HEK293T (cell line): ENCODE results near the gene MMP24.
"Not testable (repeated sequence)": the region's sequence is repeated elsewhere in the genome, so short reads cannot be mapped to it uniquely, and the experiment has no call there.

Source experiments
- CTCF ChIA-PET: fragments of 350-600 bp; formaldehyde crosslinking; extraction: SDS; loops from one replicate; lab custom pipeline; 2021; ENCODE audit warnings: antibody characterized with exemption, inconsistent platforms; lab: Yijun Ruan, JAX
- POLR2A ChIA-PET: fragments of 350-600 bp; formaldehyde crosslinking; extraction: SDS; loops from one replicate; lab custom pipeline; 2020; ENCODE audit warnings: antibody characterized with exemption, inconsistent platforms; lab: Yijun Ruan, JAX
- DNase-seq: peaks from one replicate; pipeline ENCODE4 v3.0.0; 2012; ENCODE audit warnings: mixed read lengths; ENCODE audit errors: extremely low spot score
- ARNT ChIP-seq: fragments of 450-650 bp; IDR thresholded peaks from 2 replicates; pipeline ENCODE4 v1.6.1; 2017; ENCODE audit warnings: mild to moderate bottlenecking
- BHLHE40 ChIP-seq: fragments of 450-650 bp; IDR thresholded peaks from 2 replicates; pipeline ENCODE4 v1.6.1; 2016; ENCODE audit warnings: mild to moderate bottlenecking, moderate library complexity, borderline replicate concordance
- CTBP1 ChIP-seq: fragments of 450-650 bp; IDR thresholded peaks from 2 replicates; pipeline ENCODE4 v1.6.1; 2016; ENCODE audit warnings: borderline replicate concordance
- ELF4 ChIP-seq: fragments of 450-650 bp; IDR thresholded peaks from 2 replicates; pipeline ENCODE4 v1.6.1; 2017; ENCODE audit warnings: antibody characterized with exemption
- FOXA1 ChIP-seq: fragments of 450-650 bp; IDR thresholded peaks from 2 replicates; pipeline ENCODE4 v1.6.1; 2016; ENCODE audit warnings: mild to moderate bottlenecking
- FOXK2 ChIP-seq: fragments of 450-650 bp; IDR thresholded peaks from 2 replicates; pipeline ENCODE4 v1.6.1; 2016; ENCODE audit warnings: mild to moderate bottlenecking
- FOXM1 ChIP-seq: fragments of 450-650 bp; IDR thresholded peaks from 2 replicates; pipeline ENCODE4 v1.6.1; 2017; ENCODE audit warnings: mild to moderate bottlenecking, borderline replicate concordance
- HDGF ChIP-seq: fragments of 450-650 bp; IDR thresholded peaks from 2 replicates; pipeline ENCODE4 v1.6.1; 2017; ENCODE audit warnings: antibody characterized with exemption, borderline replicate concordance
- L3MBTL2 ChIP-seq: fragments of 450-650 bp; conservative IDR thresholded peaks from 2 replicates; pipeline ENCODE4 v1.6.1; 2016; ENCODE audit warnings: mild to moderate bottlenecking
- LEF1 ChIP-seq: fragments of 450-650 bp; IDR thresholded peaks from 2 replicates; pipeline ENCODE4 v1.6.1; 2017; ENCODE audit warnings: mild to moderate bottlenecking, borderline replicate concordance
- NFRKB ChIP-seq: fragments of 450-650 bp; IDR thresholded peaks from 2 replicates; pipeline ENCODE4 v1.6.1; 2016; ENCODE audit warnings: mild to moderate bottlenecking, moderate library complexity
- SP1 ChIP-seq: fragments of 450-650 bp; IDR thresholded peaks from 2 replicates; pipeline ENCODE4 v1.6.1; 2017
- SUZ12 ChIP-seq: fragments of 450-650 bp; IDR thresholded peaks from 2 replicates; pipeline ENCODE4 v1.6.1; 2016; ENCODE audit warnings: mild to moderate bottlenecking
- TARDBP ChIP-seq: fragments of 450-650 bp; IDR thresholded peaks from 2 replicates; pipeline ENCODE4 v1.6.1; 2016
- ZNF384 ChIP-seq: fragments of 450-650 bp; IDR thresholded peaks from 2 replicates; pipeline ENCODE4 v1.6.1; 2016
- TF ChIP-seq, protein P1 (sequence below): fragments of 450-650 bp; IDR thresholded peaks from 2 replicates; pipeline ENCODE4 v1.6.1; 2016

MMP24 gene

DNA sequence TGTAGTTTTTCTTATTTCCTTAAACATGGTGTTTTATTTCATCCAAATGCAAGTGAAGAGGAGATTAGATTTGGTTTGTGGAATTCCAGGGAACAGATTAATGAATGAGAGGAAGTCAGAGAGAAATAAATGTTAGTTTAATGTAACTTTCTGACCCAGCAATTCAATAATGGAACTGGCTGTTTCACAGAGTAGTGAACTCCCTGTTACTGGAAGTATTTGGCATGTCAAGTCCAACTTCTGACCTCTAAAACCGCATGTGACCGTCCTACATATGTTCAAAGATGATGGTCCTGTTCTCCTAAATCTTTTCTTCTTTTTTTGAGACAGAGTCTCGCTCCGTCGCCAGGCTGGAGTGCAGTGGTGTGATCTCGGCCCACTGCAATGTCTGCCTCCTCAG, 35.9 kb upstream of the MMP24 start:
- TF ChIP-seq ELF4 (no peak), SP1 (no peak)
- POLR2A ChIA-PET = no interaction called here
- CTCF ChIA-PET = no interaction called here
- DNase-seq = no peak

DNA sequence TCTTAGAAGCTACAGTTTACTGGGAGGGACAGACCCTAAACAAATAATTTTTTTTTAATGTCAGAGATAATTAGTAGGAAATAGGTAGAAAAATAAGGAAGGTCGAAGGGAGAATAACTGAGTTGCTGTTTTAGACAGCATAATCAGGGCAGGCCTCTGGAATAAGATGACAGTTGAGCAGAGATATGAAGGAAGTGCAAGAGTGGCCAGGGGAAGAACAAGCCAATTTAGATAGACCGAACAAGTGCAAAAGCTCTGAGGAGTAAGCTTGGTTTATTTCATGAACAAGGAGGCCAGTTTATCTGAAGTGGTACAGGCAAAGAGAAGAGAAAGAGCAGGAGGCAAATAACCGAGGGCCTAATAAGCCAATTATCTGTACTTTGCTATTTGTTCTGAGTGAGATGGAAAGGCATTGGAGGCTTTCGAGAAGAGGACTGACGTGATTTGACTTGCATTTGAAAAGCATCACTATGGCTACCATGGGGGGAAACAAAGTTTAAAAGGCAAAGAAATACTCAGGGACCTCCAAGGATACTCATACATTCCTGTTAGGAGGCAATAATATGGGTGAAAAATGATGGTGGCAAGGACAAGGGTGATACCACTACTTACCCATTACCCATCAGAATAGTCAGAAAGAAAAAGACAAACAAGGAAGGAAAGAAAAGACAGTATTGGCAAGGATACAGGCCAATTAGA, 34.9 kb upstream of the MMP24 start:
- no peak for DNase-seq
- CTCF ChIA-PET = no interaction called here
- TF ChIP-seq FOXM1 (no peak), NFRKB (no peak), FOXA1 (no peak)
- TF ChIP-seq, protein P1, sequence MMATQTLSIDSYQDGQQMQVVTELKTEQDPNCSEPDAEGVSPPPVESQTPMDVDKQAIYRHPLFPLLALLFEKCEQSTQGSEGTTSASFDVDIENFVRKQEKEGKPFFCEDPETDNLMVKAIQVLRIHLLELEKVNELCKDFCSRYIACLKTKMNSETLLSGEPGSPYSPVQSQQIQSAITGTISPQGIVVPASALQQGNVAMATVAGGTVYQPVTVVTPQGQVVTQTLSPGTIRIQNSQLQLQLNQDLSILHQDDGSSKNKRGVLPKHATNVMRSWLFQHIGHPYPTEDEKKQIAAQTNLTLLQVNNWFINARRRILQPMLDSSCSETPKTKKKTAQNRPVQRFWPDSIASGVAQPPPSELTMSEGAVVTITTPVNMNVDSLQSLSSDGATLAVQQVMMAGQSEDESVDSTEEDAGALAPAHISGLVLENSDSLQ = no peak
- POLR2A ChIA-PET = no interaction called here

DNA sequence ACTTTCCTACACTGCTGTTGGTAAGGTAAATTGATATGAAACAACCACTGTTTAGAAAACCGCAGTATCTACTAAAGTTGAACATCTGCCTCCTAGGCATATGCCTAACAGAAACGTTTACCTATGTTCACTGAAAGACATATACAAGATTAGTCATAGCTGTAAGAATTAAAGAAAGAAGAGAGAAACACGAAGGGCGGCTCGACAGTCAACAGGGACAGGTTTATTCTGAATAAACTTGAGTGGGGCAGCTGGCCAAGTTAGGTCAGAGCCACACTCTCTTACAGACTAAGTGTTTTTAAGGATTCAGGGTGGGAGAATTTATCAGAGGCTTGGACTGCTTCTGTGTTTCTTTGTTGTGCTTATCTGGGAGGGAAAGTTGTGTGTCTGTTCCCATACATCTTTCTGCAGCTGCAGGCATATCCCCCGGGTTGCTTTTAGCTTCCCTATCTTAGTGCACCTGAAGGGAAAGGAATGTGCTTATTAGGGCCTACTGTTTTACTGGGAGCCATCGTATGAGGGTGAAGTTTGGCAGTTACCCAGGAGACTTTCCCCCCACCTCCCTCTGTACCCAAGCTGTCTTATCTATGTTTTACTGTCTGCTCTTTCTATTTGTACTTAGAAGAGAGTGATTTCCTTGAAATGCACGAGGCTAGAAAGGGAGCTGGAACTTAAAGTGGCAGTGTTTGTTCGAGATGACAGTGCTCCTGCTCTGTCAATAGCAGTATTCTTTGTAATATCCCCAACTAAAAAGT, 34.2 kb upstream of the MMP24 start:
- ChIA-PET CTCF (no interaction called here), POLR2A (no interaction called here)
- TF ChIP-seq HDGF (no peak), SUZ12 (no peak), ZNF384 (no peak), TARDBP (no peak), FOXM1 (no peak), FOXA1 (no peak), CTBP1 (no peak), L3MBTL2 (no peak), ARNT (no peak)
- no peak for DNase-seq

DNA sequence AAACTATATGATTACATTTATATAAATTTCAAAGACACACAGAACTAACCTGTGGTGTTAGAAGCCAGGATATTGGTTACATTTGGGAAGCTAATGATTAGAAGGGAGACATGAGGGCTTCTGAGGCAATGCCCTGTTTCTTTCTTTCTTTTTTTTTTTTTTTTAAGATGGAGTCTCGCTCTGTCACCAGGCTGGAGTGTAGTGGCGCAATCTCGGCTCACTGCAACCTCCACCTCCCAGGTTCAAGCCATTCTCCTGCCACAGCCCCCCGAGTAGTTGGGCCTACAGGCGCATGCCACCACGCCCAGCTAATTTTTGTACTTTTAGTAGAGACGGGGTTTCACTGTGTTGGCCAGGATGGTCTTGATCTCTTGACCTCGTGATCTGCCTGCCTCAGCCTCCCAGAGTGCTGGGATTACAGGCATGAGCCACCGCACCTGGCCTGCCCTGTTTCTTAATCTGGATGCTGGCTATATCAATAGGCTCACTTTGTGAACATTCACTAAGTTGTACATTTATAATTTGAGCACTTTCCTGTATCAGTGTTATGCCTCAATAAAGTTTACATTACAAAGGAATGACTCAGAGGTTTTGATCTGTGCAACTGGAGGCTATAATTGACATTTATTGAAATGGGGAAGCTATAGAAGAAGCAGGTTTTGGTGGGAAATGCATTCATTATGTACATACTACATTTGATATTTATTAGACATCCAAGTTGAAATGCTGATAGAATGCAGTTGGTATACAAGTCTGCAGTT, 33.3 kb upstream of the MMP24 start:
- CTCF ChIA-PET = interaction anchor here (0.9 to 1.1 kb wide), 2 partner anchors 15 to 46 kb away, joined by 3 read pairs; partner anchors contain the start of gene EDEM2
- DNase-seq, POLR2A ChIA-PET: not testable (repeated sequence)

DNA sequence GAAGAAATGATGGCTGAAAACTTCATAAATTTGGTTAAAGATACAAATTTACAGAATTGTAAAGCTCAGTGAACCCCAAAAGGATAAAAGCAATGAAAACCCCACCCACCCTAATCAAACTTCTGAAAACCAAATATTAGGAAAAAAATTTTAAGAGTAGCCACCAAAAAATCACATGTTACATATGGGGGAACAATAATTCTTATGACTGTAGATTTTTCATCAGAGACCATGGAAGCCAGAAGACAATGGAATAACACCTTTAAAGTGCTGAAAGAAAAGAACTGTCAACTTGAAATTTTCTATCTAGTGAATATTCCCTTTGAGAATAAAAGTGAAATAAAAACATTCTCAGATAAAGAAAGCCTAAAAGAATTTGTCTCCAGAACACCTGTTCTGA, 30.2 kb upstream of the MMP24 start:
- no peak for DNase-seq
- CTCF ChIA-PET = interaction anchor here (0.6 to 0.7 kb wide), 2 partner anchors 98 to 100 kb away, joined by 4 to 5 read pairs; no protein-coding TSS in a partner anchor
- POLR2A ChIA-PET = no interaction called here
- TF ChIP-seq BHLHE40 (no peak), CTBP1 (no peak), TARDBP (no peak), SP1 (no peak), FOXA1 (no peak), FOXK2 (no peak), L3MBTL2 (no peak), SUZ12 (no peak), FOXM1 (no peak), NFRKB (no peak), ELF4 (no peak), HDGF (no peak), ARNT (no peak), ZNF384 (no peak), LEF1 (no peak)
- TF ChIP-seq, protein P1 = no peak

DNA sequence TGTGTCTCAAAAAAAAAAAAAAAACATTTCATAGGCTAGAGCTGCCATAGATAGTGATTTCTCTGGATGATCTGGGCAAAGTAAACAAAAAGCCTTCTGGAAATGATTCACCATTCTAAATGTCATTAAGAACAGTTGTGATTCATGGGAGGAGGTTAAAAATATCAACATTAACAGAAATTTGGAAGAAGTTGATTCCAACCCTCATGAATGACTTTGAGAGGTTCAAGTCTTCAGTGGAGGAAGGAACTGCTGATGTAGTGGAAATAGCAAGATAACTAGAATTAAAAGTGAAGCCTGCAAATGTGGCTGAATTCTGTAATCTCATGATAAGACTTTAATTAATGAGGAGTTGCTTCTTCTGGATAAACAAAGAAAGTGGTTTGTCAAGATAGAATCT, 26.8 kb upstream of the MMP24 start:
- DNase-seq = no peak
- TF ChIP-seq FOXA1 = no peak
- no peak for TF ChIP-seq CTBP1
- TF ChIP-seq BHLHE40 = no peak
- TF ChIP-seq SP1 = no peak
- no peak for TF ChIP-seq NFRKB
- no peak for TF ChIP-seq HDGF
- TF ChIP-seq L3MBTL2 = no peak
- TF ChIP-seq ARNT = no peak
- TF ChIP-seq ZNF384 = no peak
- TF ChIP-seq ELF4 = no peak
- TF ChIP-seq, protein P1 = no peak
- no peak for TF ChIP-seq LEF1
- no peak for TF ChIP-seq SUZ12
- TF ChIP-seq FOXM1 = no peak
- no peak for TF ChIP-seq TARDBP
- TF ChIP-seq FOXK2 = no peak
- POLR2A ChIA-PET = no interaction called here
- CTCF ChIA-PET = no interaction called here
